GM15510 (cell line): Measurements from ENCODE around the gene RIC3.

Source experiments
- POLR2A ChIP-seq: IDR thresholded peaks from 3 replicates; pipeline ENCODE4 v1.6.1; 2011; ENCODE audit warnings: borderline replicate concordance; ENCODE audit not compliant: insufficient read length; ENCODE audit errors: extremely low read depth

The RIC3 gene

GRCh38 chr11:8086571-8086970 is 82.3 kb downstream of the RIC3 start:
- no peak for TF ChIP-seq POLR2A

- no peak for TF ChIP-seq POLR2A
These were observed 82.8 kb downstream of the RIC3 start for GRCh38 chr11:8086001-8086479.

- TF ChIP-seq POLR2A = no peak
These were observed 83.7 kb downstream of the RIC3 start for GRCh38 chr11:8085011-8085645.

GRCh38 chr11:8084352-8084751 is 84.5 kb downstream of the RIC3 start:
- TF ChIP-seq POLR2A = no peak

GRCh38 chr11:8083871-8084281 is 84.9 kb downstream of the RIC3 start:
- no peak for TF ChIP-seq POLR2A

- no peak for TF ChIP-seq POLR2A
These were observed 85.8 kb downstream of the RIC3 start for GRCh38 chr11:8083088-8083395.

GRCh38 chr11:8082391-8083087 is 86.3 kb downstream of the RIC3 start:
- no peak for TF ChIP-seq POLR2A

- no peak for TF ChIP-seq POLR2A
These were observed 87.1 kb downstream of the RIC3 start for GRCh38 chr11:8081591-8082250.

- TF ChIP-seq POLR2A = no peak
These were observed 87.9 kb downstream of the RIC3 start, which contains the start of gene TUB for GRCh38 chr11:8080674-8081590. TSS of gene TUB (plus strand) at chr11:8081211. CDS start at chr11:8081511, 300 bp downstream.

GRCh38 chr11:8080069-8080670 is 88.7 kb downstream of the RIC3 start:
- no peak for TF ChIP-seq POLR2A

- TF ChIP-seq POLR2A = no peak
These were observed 89.6 kb downstream of the RIC3 start for GRCh38 chr11:8079111-8079675.

- no peak for TF ChIP-seq POLR2A
These were observed 93.6 kb downstream of the RIC3 start for GRCh38 chr11:8075119-8075726.
